ENCODE data around the gene SLC38A2.
A peak's percentile ranks its signal among the peaks of the same experiment; 100 is the strongest.
"Not testable (repeated sequence)": the region's sequence is repeated elsewhere in the genome, so short reads cannot be mapped to it uniquely, and the experiment has no call there.

The SLC38A2 gene

DNA sequence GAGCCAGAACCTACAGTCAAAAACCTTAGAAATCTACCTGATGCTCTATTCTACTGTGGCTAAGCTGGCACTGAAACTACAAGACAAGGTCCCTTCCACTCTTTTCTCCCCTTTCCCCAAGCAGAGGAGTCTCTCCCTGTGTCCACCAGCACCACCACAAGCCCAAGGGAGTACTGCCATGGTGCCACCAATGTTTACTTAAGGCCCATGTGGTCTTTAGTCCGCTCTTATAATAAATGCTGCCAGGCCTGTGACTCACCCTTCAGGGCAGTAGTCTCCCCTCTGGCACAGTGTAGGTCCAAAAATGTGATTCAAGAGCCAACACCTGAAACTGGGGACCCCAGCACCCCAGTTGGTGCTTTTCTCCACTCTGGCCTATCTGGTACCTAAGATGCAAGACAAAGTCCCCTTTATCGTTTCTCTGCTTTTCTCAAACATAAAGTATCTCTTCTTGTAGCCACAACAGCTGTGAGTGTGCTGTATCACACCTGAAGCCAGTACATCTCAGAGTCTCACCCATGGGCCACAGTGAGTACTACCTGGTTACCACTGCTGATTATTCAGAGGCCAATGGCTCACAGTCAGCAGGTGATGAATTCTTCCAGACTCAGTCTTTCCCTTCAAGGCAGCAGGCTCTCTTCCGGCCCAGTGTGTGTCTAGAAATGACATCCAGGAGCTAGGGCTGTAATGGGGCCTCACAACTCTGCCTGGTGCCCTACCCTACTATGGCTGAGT is 29.3 kb downstream of the SLC38A2 start:
- no peaks in the 10 kb centered on the region for H3K36me3 ChIP-seq (ENCODE audit: control insufficient read depth, insufficient read depth, low read length)
- H3K4me1 ChIP-seq, result peaks cover 2% of the 10 kb centered on the region
- peak overlapping the region; percentile 68 for H2AFZ ChIP-seq
- no peak overlapping the region for H3K4me3 ChIP-seq (ENCODE audit: low read depth, low read length)
- TF ChIP-seq, protein P1, sequence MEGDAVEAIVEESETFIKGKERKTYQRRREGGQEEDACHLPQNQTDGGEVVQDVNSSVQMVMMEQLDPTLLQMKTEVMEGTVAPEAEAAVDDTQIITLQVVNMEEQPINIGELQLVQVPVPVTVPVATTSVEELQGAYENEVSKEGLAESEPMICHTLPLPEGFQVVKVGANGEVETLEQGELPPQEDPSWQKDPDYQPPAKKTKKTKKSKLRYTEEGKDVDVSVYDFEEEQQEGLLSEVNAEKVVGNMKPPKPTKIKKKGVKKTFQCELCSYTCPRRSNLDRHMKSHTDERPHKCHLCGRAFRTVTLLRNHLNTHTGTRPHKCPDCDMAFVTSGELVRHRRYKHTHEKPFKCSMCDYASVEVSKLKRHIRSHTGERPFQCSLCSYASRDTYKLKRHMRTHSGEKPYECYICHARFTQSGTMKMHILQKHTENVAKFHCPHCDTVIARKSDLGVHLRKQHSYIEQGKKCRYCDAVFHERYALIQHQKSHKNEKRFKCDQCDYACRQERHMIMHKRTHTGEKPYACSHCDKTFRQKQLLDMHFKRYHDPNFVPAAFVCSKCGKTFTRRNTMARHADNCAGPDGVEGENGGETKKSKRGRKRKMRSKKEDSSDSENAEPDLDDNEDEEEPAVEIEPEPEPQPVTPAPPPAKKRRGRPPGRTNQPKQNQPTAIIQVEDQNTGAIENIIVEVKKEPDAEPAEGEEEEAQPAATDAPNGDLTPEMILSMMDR (IDR thresholded peaks at IDR 0.05), result no peak
- no peaks in the 10 kb centered on the region for H3K27me3 ChIP-seq (ENCODE audit: control insufficient read depth, insufficient read depth, low read length)
- no peak overlapping the region for H3K27ac ChIP-seq
- H3K9ac ChIP-seq, result no peak overlapping the region
- H3K4me2 ChIP-seq (ENCODE audit: low read length), result no peak overlapping the region
- H3K9me3 ChIP-seq (ENCODE audit: control insufficient read depth, low read length), result no peaks in the 10 kb centered on the region
- H3K79me2 ChIP-seq, result no peaks in the 10 kb centered on the region

DNA sequence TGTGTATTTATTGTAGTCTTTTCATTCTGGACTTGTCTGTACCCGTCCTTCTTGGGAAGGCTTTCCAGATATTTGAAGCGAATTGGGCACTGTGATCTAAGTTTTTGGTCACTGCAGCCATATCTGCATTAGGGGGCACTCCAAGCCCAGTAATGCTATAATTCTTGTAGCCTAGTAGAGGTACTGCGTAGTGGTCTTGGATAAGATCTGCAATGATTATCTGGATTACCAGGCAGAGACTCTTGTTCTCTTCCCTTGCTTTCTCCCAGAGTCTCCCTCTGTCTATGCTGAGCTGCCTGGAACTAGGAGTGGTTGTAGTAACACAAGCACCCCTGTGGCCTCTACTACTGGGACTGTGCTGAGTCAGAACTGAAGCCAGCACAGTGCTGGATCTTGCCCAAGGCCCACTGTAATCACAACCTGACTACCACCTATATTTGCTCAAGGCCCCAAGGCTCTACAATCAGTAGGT is 30.0 kb downstream of the SLC38A2 start:
- H3K4me2 ChIP-seq (ENCODE audit: low read length), result no peak overlapping the region
- no peak overlapping the region for H3K4me3 ChIP-seq (ENCODE audit: low read depth, low read length)
- no peak overlapping the region for H3K27ac ChIP-seq
- TF ChIP-seq, protein P1 (IDR thresholded peaks at IDR 0.05), result peak; percentile 68
- no peaks in the 10 kb centered on the region for H3K79me2 ChIP-seq
- H3K27me3 ChIP-seq (ENCODE audit: control insufficient read depth, insufficient read depth, low read length), result no peaks in the 10 kb centered on the region
- H3K9ac ChIP-seq, result no peak overlapping the region
- peak overlapping the region; percentile 68 for H2AFZ ChIP-seq
- no peaks in the 10 kb centered on the region for H3K9me3 ChIP-seq (ENCODE audit: control insufficient read depth, low read length)
- no peaks in the 10 kb centered on the region for H3K36me3 ChIP-seq (ENCODE audit: control insufficient read depth, insufficient read depth, low read length)
- peaks cover 2% of the 10 kb centered on the region for H3K4me1 ChIP-seq

DNA sequence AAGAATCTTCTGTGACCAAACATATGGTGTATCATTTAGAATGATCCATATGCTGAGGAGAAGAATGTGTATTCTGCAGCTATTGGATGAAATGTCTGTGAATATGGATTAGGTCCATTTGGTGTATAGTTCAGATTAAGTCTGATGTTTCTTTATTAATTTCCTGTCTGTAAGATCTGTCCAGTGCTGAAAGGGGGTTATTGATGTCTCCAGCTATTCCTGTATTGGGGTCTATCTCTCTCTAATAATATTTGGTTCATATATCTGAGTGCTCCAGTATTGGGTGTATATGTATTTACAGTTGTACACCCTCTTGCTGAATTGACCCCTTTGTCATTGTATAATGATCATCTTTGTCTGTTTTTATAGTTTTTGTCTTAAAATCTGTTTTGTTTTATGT is 33.5 kb downstream of the SLC38A2 start:
- H2AFZ ChIP-seq, result no peak overlapping the region
- H3K9me3 ChIP-seq (ENCODE audit: control insufficient read depth, low read length), result no peaks in the 10 kb centered on the region
- no peaks in the 10 kb centered on the region for H3K36me3 ChIP-seq (ENCODE audit: control insufficient read depth, insufficient read depth, low read length)
- no peak overlapping the region for H3K9ac ChIP-seq
- H3K4me3 ChIP-seq (ENCODE audit: low read depth, low read length), result no peak overlapping the region
- TF ChIP-seq, protein P1 (IDR thresholded peaks at IDR 0.05), result no peak
- H3K4me1 ChIP-seq, result peaks cover 2% of the 10 kb centered on the region
- H3K79me2 ChIP-seq, result no peaks in the 10 kb centered on the region
- H3K27me3 ChIP-seq (ENCODE audit: control insufficient read depth, insufficient read depth, low read length), result no peaks in the 10 kb centered on the region
- no peak overlapping the region for H3K4me2 ChIP-seq (ENCODE audit: low read length)
- H3K27ac ChIP-seq, result no peak overlapping the region

DNA sequence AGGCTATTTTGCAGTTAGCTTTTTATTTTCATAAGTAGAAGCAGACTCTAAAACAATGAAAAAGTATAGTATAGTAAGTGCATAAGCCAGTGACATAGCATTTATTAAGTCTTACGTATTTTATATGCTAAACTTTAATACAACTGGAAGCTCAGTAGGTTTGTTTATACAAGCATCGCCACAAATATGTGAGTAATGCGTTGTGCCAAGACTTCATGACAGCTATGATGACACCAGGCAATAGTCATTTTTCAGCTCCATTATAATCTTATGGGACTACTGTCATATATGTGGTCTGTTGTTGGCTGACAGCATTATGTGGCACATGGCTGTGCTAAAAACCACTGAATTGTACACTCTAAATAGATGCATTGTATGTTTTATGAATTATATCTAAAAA is 40.3 kb downstream of the SLC38A2 start:
- no peaks in the 10 kb centered on the region for H3K36me3 ChIP-seq (ENCODE audit: control insufficient read depth, insufficient read depth, low read length)
- H3K27me3 ChIP-seq (ENCODE audit: control insufficient read depth, insufficient read depth, low read length), result no peaks in the 10 kb centered on the region
- no peaks in the 10 kb centered on the region for H3K79me2 ChIP-seq
- TF ChIP-seq, protein P1 (IDR thresholded peaks at IDR 0.05), result no peak
- H3K27ac ChIP-seq, result no peak overlapping the region
- H3K9ac ChIP-seq, result no peak overlapping the region
- H3K4me3 ChIP-seq (ENCODE audit: low read depth, low read length), result no peak overlapping the region
- no peak overlapping the region for H3K4me2 ChIP-seq (ENCODE audit: low read length)
- no peaks in the 10 kb centered on the region for H3K4me1 ChIP-seq
- no peaks in the 10 kb centered on the region for H3K9me3 ChIP-seq (ENCODE audit: control insufficient read depth, low read length)
- no peak overlapping the region for H2AFZ ChIP-seq

DNA sequence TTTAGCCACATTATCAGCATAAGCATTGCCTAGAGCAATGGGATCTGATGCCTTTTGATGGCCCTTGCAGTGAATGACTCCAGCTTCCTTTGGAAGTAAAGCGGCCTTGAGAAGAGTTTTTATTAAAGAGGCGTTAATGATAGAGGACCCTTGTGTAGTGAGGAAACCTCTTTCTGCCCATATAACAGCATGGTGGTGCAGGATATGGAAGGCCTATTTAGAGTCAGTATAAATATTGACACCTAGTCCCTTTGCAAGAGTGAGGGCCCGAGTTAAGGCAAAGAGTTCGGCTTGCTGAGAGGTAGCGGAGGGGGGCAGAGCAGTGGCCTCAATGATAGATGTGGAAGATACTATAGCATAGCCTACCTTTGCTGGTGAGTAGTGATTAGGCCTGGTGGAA is 47.5 kb downstream of the SLC38A2 start:
- not testable (repeated sequence) for H3K79me2 ChIP-seq; H2AFZ ChIP-seq; H3K27me3 ChIP-seq (ENCODE audit: control insufficient read depth, insufficient read depth, low read length); H3K27ac ChIP-seq; H3K36me3 ChIP-seq (ENCODE audit: control insufficient read depth, insufficient read depth, low read length); H3K9ac ChIP-seq; H3K4me1 ChIP-seq; H3K9me3 ChIP-seq (ENCODE audit: control insufficient read depth, low read length); H3K4me3 ChIP-seq (ENCODE audit: low read depth, low read length); H3K4me2 ChIP-seq (ENCODE audit: low read length)
